Activated CD4-positive, alpha-beta T cell treated with anti-CD3 and anti-CD28 coated beads for 36 hours (primary cell): ENCODE measurements around the gene ADI1. TPM values are rescaled to one million over a fixed set of nuclear protein-coding genes. Genes with fewer than 3 reads are reported as not detected.
"Not testable (repeated sequence)": the region's sequence is repeated elsewhere in the genome, so short reads cannot be mapped to it uniquely, and the experiment has no call there.

Experiments used
- ATAC-seq: fragments of 200-7000 bp; cut with Tn5 transposase; one replicate; pipeline ENCODE4 v1.10.0; 2021; ENCODE audit warnings: mild to moderate bottlenecking, moderate library complexity
- CTCF ChIA-PET: fragments of 350-600 bp; sonication (Branson Sonifier 250); formaldehyde crosslinking; loops from one replicate; lab custom pipeline; 2021; ENCODE audit warnings: antibody characterized with exemption; lab: Charles Lee
- POLR2A ChIA-PET: fragments of 350-600 bp; sonication (Branson Sonifier 250); formaldehyde crosslinking; loops from one replicate; lab custom pipeline; 2021; ENCODE audit warnings: antibody characterized with exemption, inconsistent platforms; lab: Charles Lee
- DNase-seq: peaks from one replicate; pipeline ENCODE4 v3.0.0-alpha.2; 2020
- H3K27ac Mint-ChIP-seq: one replicate; pipeline ENCODE4 v1.8.0; 2021; ENCODE audit warnings: mixed read lengths
- H3K27me3 Mint-ChIP-seq: one replicate; pipeline ENCODE4 v1.8.0; 2021; ENCODE audit warnings: mixed read lengths
- H3K36me3 Mint-ChIP-seq: one replicate; pipeline ENCODE4 v1.8.0; 2021; ENCODE audit warnings: low read depth, mixed read lengths
- H3K4me1 Mint-ChIP-seq: one replicate; pipeline ENCODE4 v1.8.0; 2021; ENCODE audit warnings: mixed read lengths
- H3K4me3 Mint-ChIP-seq: one replicate; pipeline ENCODE4 v1.8.0; 2021; ENCODE audit warnings: mild to moderate bottlenecking, moderate library complexity, mixed read lengths
- H3K9me3 Mint-ChIP-seq: one replicate; pipeline ENCODE4 v1.8.0; 2021; ENCODE audit warnings: low read depth, mixed read lengths
- intact Hi-C, 2 experiments: fragments of 100-400 bp; cut with DNase I in 1 of 2; cut with micrococcal nuclease in 1 of 2; formaldehyde crosslinking; loops; one replicate each; pipeline versions ENCODE4 v1.14.2 to v1.15.1; 2022 to 2024; cut with DNase I, micrococcal nuclease
- total RNA-seq, 2 experiments: library from RNA; stranded (reverse); gene quantifications; one replicate each; pipeline ENCODE4 v1.2.3, GENCODE V29; 2021

The ADI1 gene
- total RNA-seq, 2 experiments from 2014 or later: 32.3 to 33.3 TPM

- intact Hi-C loops: loop anchor here in 1 of 2 experiments (5.0 kb wide), 1 partner anchor 37 kb away; no protein-coding TSS in a partner anchor
- ATAC-seq (no peak), DNase-seq (no peak)
- H3K27ac Mint-ChIP-seq: no peak overlapping the region
- H3K36me3 Mint-ChIP-seq: peaks cover 16% of the 10 kb centered on the region
- ChIA-PET CTCF (interaction anchor here (0.7 to 2.8 kb wide), 2 partner anchors 35 to 192 kb away, joined by 3 to 8 read pairs; no protein-coding TSS in a partner anchor), POLR2A (no interaction called here)
- H3K9me3 Mint-ChIP-seq: no peaks in the 10 kb centered on the region
- peaks cover 9% of the 10 kb centered on the region for H3K4me1 Mint-ChIP-seq
- H3K4me3 Mint-ChIP-seq: no peak overlapping the region
- H3K27me3 Mint-ChIP-seq: no peaks in the 10 kb centered on the region
Observed at GRCh38 chr2:3459185-3460015, 59.9 kb downstream of the ADI1 start.

- CTCF ChIA-PET: interaction anchor here (0.7 to 2.8 kb wide), 2 partner anchors 34 to 193 kb away, joined by 3 to 8 read pairs; no protein-coding TSS in a partner anchor
Observed at GRCh38 chr2:3458396-3459184, 60.7 kb downstream of the ADI1 start.

GRCh38 chr2:3457524-3458395 is 61.6 kb downstream of the ADI1 start:
- Mint-ChIP-seq H3K9me3 (no peaks in the 10 kb centered on the region), H3K27ac (no peak overlapping the region)
- CTCF ChIA-PET: interaction anchor here (2.8 kb wide), 1 partner anchor 34 kb away, joined by 8 read pairs; no protein-coding TSS in a partner anchor

More at GRCh38 chr2:3458396-3459184, 60.7 kb downstream of the ADI1 start:
- Mint-ChIP-seq H3K27ac (no peak overlapping the region), H3K4me3 (no peak overlapping the region), H3K9me3 (no peaks in the 10 kb centered on the region), H3K4me1 (peaks cover 9% of the 10 kb centered on the region), H3K36me3 (peaks cover 14% of the 10 kb centered on the region), H3K27me3 (no peaks in the 10 kb centered on the region)
- DNase-seq: no peak
- intact Hi-C loops: no loop called here
- POLR2A ChIA-PET: no interaction called here
- no peak for ATAC-seq

GRCh38 chr2:3456125-3456524 is 63.2 kb downstream of the ADI1 start:
- Mint-ChIP-seq H3K36me3 (peaks cover 16% of the 10 kb centered on the region), H3K27ac (no peak overlapping the region), H3K4me1 (no peaks in the 10 kb centered on the region), H3K4me3 (no peak overlapping the region), H3K27me3 (no peaks in the 10 kb centered on the region), H3K9me3 (no peaks in the 10 kb centered on the region)
- ChIA-PET CTCF (interaction anchor here (1.0 kb wide), 1 partner anchor 32 kb away, joined by 6 read pairs; no protein-coding TSS in a partner anchor), POLR2A (no interaction called here)
- intact Hi-C loops: no loop called here
- no peak for ATAC-seq
- no peak for DNase-seq

More at GRCh38 chr2:3457524-3458395, 61.6 kb downstream of the ADI1 start:
- POLR2A ChIA-PET: no interaction called here
- Mint-ChIP-seq H3K4me3 (no peak overlapping the region), H3K27me3 (no peaks in the 10 kb centered on the region), H3K4me1 (peaks cover 9% of the 10 kb centered on the region), H3K36me3 (peaks cover 14% of the 10 kb centered on the region)
- intact Hi-C loops: no loop called here
- ATAC-seq: no peak
- no peak for DNase-seq

GRCh38 chr2:3454802-3455201 is 64.5 kb downstream of the ADI1 start:
- H3K4me3 Mint-ChIP-seq: no peak overlapping the region
- intact Hi-C loops: no loop called here
- ChIA-PET CTCF (interaction anchor here (1.2 kb wide), 1 partner anchor 32 kb away, joined by 3 read pairs; no protein-coding TSS in a partner anchor), POLR2A (interaction anchor here (0.8 kb wide), 1 partner anchor 42 kb away, joined by 3 read pairs; no protein-coding TSS in a partner anchor)
- no peak overlapping the region for H3K27ac Mint-ChIP-seq
- no peaks in the 10 kb centered on the region for H3K9me3 Mint-ChIP-seq
- ATAC-seq: no peak
- DNase-seq: no peak
- H3K27me3 Mint-ChIP-seq: no peaks in the 10 kb centered on the region
- no peaks in the 10 kb centered on the region for H3K4me1 Mint-ChIP-seq
- peaks cover 16% of the 10 kb centered on the region for H3K36me3 Mint-ChIP-seq

- H3K4me1 Mint-ChIP-seq, H3K4me3 Mint-ChIP-seq, intact Hi-C loops, DNase-seq, H3K27me3 Mint-ChIP-seq, H3K9me3 Mint-ChIP-seq, ATAC-seq, CTCF ChIA-PET, H3K27ac Mint-ChIP-seq: not testable (repeated sequence)
- H3K36me3 Mint-ChIP-seq: peaks cover 19% of the 10 kb centered on the region
- POLR2A ChIA-PET: interaction anchor here (0.8 kb wide), 1 partner anchor 41 kb away, joined by 3 read pairs; no protein-coding TSS in a partner anchor
Observed at GRCh38 chr2:3454005-3454404, 65.3 kb downstream of the ADI1 start.

- intact Hi-C loops: no loop called here
- CTCF ChIA-PET: interaction anchor here (0.9 to 1.5 kb wide), 3 partner anchors 9 to 30 kb away, joined by 3 to 4 read pairs (median 3); no protein-coding TSS in a partner anchor
- H3K36me3 Mint-ChIP-seq: peaks cover 23% of the 10 kb centered on the region
- POLR2A ChIA-PET: interaction anchor here (0.7 kb wide), 1 partner anchor 1536 kb away, joined by 3 read pairs; no protein-coding TSS in a partner anchor
- H3K27me3 Mint-ChIP-seq: no peaks in the 10 kb centered on the region
- DNase-seq (no peak), ATAC-seq (no peak)
- no peak overlapping the region for H3K4me3 Mint-ChIP-seq
- no peaks in the 10 kb centered on the region for H3K9me3 Mint-ChIP-seq
- H3K4me1 Mint-ChIP-seq: no peaks in the 10 kb centered on the region
- H3K27ac Mint-ChIP-seq: no peak overlapping the region
Observed at GRCh38 chr2:3453190-3453999, 65.9 kb downstream of the ADI1 start.

GRCh38 chr2:3451926-3452671 is 67.2 kb downstream of the ADI1 start:
- no peaks in the 10 kb centered on the region for H3K27me3 Mint-ChIP-seq
- ChIA-PET POLR2A (no interaction called here), CTCF (interaction anchor here (0.9 to 1.5 kb wide), 5 partner anchors 9 to 60 kb away, joined by 3 to 4 read pairs (median 3); no protein-coding TSS in a partner anchor)
- intact Hi-C loops: no loop called here
- no peaks in the 10 kb centered on the region for H3K9me3 Mint-ChIP-seq
- ATAC-seq (no peak), DNase-seq (no peak)
- peaks cover 26% of the 10 kb centered on the region for H3K36me3 Mint-ChIP-seq
- H3K27ac Mint-ChIP-seq: peak overlapping the region; percentile 25
- no peaks in the 10 kb centered on the region for H3K4me1 Mint-ChIP-seq
- H3K4me3 Mint-ChIP-seq: no peak overlapping the region

GRCh38 chr2:3451169-3451568 is 68.2 kb downstream of the ADI1 start:
- Mint-ChIP-seq H3K27me3 (no peaks in the 10 kb centered on the region), H3K4me3 (no peak overlapping the region), H3K36me3 (peaks cover 21% of the 10 kb centered on the region), H3K4me1 (no peaks in the 10 kb centered on the region), H3K9me3 (no peaks in the 10 kb centered on the region), H3K27ac (no peak overlapping the region)
- ATAC-seq: no peak
- intact Hi-C loops: no loop called here
- DNase-seq: no peak
- ChIA-PET CTCF (interaction anchor here (0.9 to 1.3 kb wide), 3 partner anchors 12 to 61 kb away, joined by 3 to 5 read pairs (median 3); no protein-coding TSS in a partner anchor), POLR2A (no interaction called here)
